IMR-90 (cell line): Measurements from ENCODE around the gene STAC. TPM values are rescaled to one million over a fixed set of nuclear protein-coding genes. Genes with fewer than 3 reads are reported as not detected.

Source experiments
- ATAC-seq: fragments of 200-7000 bp; cut with Tn5 transposase; 2 replicates; pipeline ENCODE4 v1.9.1; 2020; ENCODE audit warnings: low read depth, mild to moderate bottlenecking, moderate library complexity
- BruUV-seq: library from RNA; stranded (reverse); fragments of 400-500 nt; replicated peaks from 2 replicates; lab custom pipeline; 2021; lab: Mats Ljungman, UMichigan
- CTCF ChIA-PET: fragments of 300-600 bp; formaldehyde crosslinking; extraction: SDS; loops from one replicate; lab custom pipeline; 2021; ENCODE audit warnings: antibody characterized with exemption; lab: Yijun Ruan, JAX
- POLR2A ChIA-PET: fragments of 300-600 bp; sonication (Branson Sonifier 250); formaldehyde crosslinking; loops from one replicate; lab custom pipeline; 2022; ENCODE audit warnings: antibody characterized with exemption; ENCODE audit not compliant: unreplicated experiment; lab: Charles Lee
- DNase-seq: peaks from one replicate; pipeline ENCODE4 v3.0.0; 2013
- H2AFZ ChIP-seq: replicated peaks from 2 replicates; pipeline ENCODE3; 2013; ENCODE audit warnings: low read length, mild to moderate bottlenecking; ENCODE audit not compliant: poor library complexity
- H2AK5ac ChIP-seq: 2 replicates; pipeline ENCODE4 v1.6.1; 2013; ENCODE audit warnings: low read depth, low read length, inconsistent platforms
- H2AK9ac ChIP-seq: replicated peaks from 2 replicates; pipeline ENCODE3; 2013; ENCODE audit warnings: mild to moderate bottlenecking, low read depth, low read length, moderate library complexity; ENCODE audit not compliant: poor library complexity
- H2BK120ac ChIP-seq: 2 replicates; pipeline ENCODE4 v1.6.1; 2013; ENCODE audit warnings: low read depth, low read length, inconsistent platforms
- H2BK15ac ChIP-seq: 3 replicates; pipeline ENCODE4 v1.6.1; 2013; ENCODE audit warnings: low read depth, low read length, inconsistent platforms
- H2BK20ac ChIP-seq: 2 replicates; pipeline ENCODE4 v1.6.1; 2013; ENCODE audit warnings: low read depth, mild to moderate bottlenecking, inconsistent platforms, low read length, moderate library complexity
- H2BK5ac ChIP-seq: 2 replicates; pipeline ENCODE4 v1.6.1; 2013; ENCODE audit warnings: mild to moderate bottlenecking, low read depth, low read length, inconsistent platforms; ENCODE audit not compliant: poor library complexity, severe bottlenecking
- H3K14ac ChIP-seq: replicated peaks from 2 replicates; pipeline ENCODE4 v1.6.1; 2013; ENCODE audit warnings: low read depth, low read length, inconsistent platforms
- H3K18ac ChIP-seq: 2 replicates; pipeline ENCODE4 v1.6.1; 2013; ENCODE audit warnings: low read depth, low read length, control low read depth
- H3K23ac ChIP-seq: 2 replicates; pipeline ENCODE4 v1.6.1; 2013; ENCODE audit warnings: low read depth, low read length, inconsistent platforms
- H3K27ac ChIP-seq: 2 replicates; pipeline ENCODE4 v1.5.1; 2013; ENCODE audit warnings: mild to moderate bottlenecking, control low read depth, low read length; ENCODE audit not compliant: insufficient read depth
- H3K27me3 ChIP-seq: 2 replicates; pipeline ENCODE4 v1.6.1; 2013; ENCODE audit warnings: low read length; ENCODE audit not compliant: control insufficient read depth, insufficient read depth
- H3K36me3 ChIP-seq: 2 replicates; pipeline ENCODE4 v1.6.1; 2013; ENCODE audit warnings: low read length, mixed read lengths; ENCODE audit not compliant: control insufficient read depth, insufficient read depth
- H3K4ac ChIP-seq: 2 replicates; pipeline ENCODE4 v1.6.1; 2013; ENCODE audit warnings: low read depth, low read length, inconsistent platforms
- H3K4me1 ChIP-seq: 2 replicates; pipeline ENCODE4 v1.6.1; 2013; ENCODE audit warnings: low read length, mixed read lengths; ENCODE audit not compliant: control insufficient read depth, insufficient read depth
- H3K4me2 ChIP-seq: 2 replicates; pipeline ENCODE4 v1.6.1; 2013; ENCODE audit warnings: low read depth, mild to moderate bottlenecking, control low read depth, low read length, moderate library complexity
- H3K4me3 ChIP-seq: 2 replicates; pipeline ENCODE4 v1.5.1; 2013; ENCODE audit warnings: low read depth, mild to moderate bottlenecking, control low read depth, low read length, moderate library complexity; ENCODE audit not compliant: insufficient read depth
- H3K56ac ChIP-seq: 2 replicates; pipeline ENCODE4 v1.6.1; 2013; ENCODE audit warnings: low read length, inconsistent platforms; ENCODE audit not compliant: insufficient read depth; ENCODE audit errors: extremely low read depth
- H3K79me1 ChIP-seq, 2 experiments: 2 replicates each; pipeline ENCODE4 v1.6.1; 2013; ENCODE audit warnings: low read length in 2 of 2, inconsistent platforms in 1 of 2, low read depth in 1 of 2
- H3K9ac ChIP-seq: 2 replicates; pipeline ENCODE4 v1.6.1; 2013; ENCODE audit warnings: low read depth, low read length, control low read depth
- H3K9me1 ChIP-seq: 2 replicates; pipeline ENCODE4 v1.6.1; 2013; ENCODE audit warnings: low read length, inconsistent platforms; ENCODE audit not compliant: insufficient read depth
- H3K9me3 ChIP-seq: 2 replicates; pipeline ENCODE4 v1.6.1; 2013; ENCODE audit warnings: low read length; ENCODE audit not compliant: control insufficient read depth, insufficient read depth
- H4K20me1 ChIP-seq: 2 replicates; pipeline ENCODE4 v1.6.1; 2013; ENCODE audit warnings: low read length, inconsistent platforms; ENCODE audit not compliant: insufficient read depth
- H4K5ac ChIP-seq: 2 replicates; pipeline ENCODE4 v1.6.1; 2013; ENCODE audit warnings: mild to moderate bottlenecking, low read depth, low read length, control low read depth
- H4K8ac ChIP-seq, 2 experiments: 2 replicates each; pipeline ENCODE4 v1.6.1; 2013; ENCODE audit warnings: low read depth in 2 of 2, low read length in 2 of 2, control low read depth in 1 of 2, inconsistent platforms in 1 of 2
- H4K91ac ChIP-seq: 2 replicates; pipeline ENCODE4 v1.6.1; 2013; ENCODE audit warnings: low read depth, low read length, inconsistent platforms; ENCODE audit not compliant: insufficient read depth
- CEBPB ChIP-seq: IDR thresholded peaks from 2 replicates; pipeline ENCODE4 v1.6.1; 2012; ENCODE audit warnings: low read depth, low read length, improper control_type of control experiment
- ELK1 ChIP-seq: fragments of 150-350 bp; IDR thresholded peaks from 2 replicates; pipeline ENCODE4 v1.6.1; 2016; ENCODE audit warnings: low read depth, mild to moderate bottlenecking, low read length, moderate library complexity, borderline replicate concordance
- MXI1 ChIP-seq: IDR thresholded peaks from 2 replicates; pipeline ENCODE4 v1.6.1; 2012; ENCODE audit warnings: low read depth, mild to moderate bottlenecking, low read length, moderate library complexity, borderline replicate concordance
- NFE2L2 ChIP-seq: fragments of 150-350 bp; IDR thresholded peaks from 2 replicates; pipeline ENCODE4 v1.6.1; 2016; ENCODE audit warnings: low read depth, mild to moderate bottlenecking, low read length
- RCOR1 ChIP-seq: IDR thresholded peaks from 2 replicates; pipeline ENCODE4 v1.6.1; 2012; ENCODE audit warnings: mild to moderate bottlenecking, low read length, improper control_type of control experiment; ENCODE audit not compliant: insufficient replicate concordance
- RFX5 ChIP-seq: IDR thresholded peaks from 2 replicates; pipeline ENCODE4 v1.8.0; 2012; ENCODE audit warnings: low read depth, mild to moderate bottlenecking, low read length, moderate library complexity
- WGBS, 2 experiments: methylation state at CpG; one replicate each; pipeline versions ENCODE4 v1.1.5 to v1.1.7; 2013; ENCODE audit warnings: missing lambda C conversion rate in 2 of 2; ENCODE audit not compliant: insufficient read length in 1 of 2; ENCODE audit errors: extremely low coverage in 2 of 2; 5-methylcytosine and 5-hydroxymethylcytosine counted together
- dilution Hi-C: fragments of 300-500 bp; cut with HindIII; formaldehyde crosslinking; loops from one replicate; pipeline ENCODE4 v1.14.3; 2018; ENCODE audit warnings: low sequenced_read_pairs; ENCODE audit not compliant: unreplicated experiment
- in situ Hi-C: fragments of 300-500 bp; cut with MboI; formaldehyde crosslinking; loops from 3 replicates; pipeline ENCODE4 v1.14.3; 2019; ENCODE audit warnings: low sequenced_read_pairs, inconsistent platforms, mixed read lengths
- intact Hi-C: fragments of 100-400 bp; cut with micrococcal nuclease; formaldehyde crosslinking; loops from 2 replicates; pipeline ENCODE4 v1.10.0; 2022
- polyA plus RNA-seq, 3 experiments: library from polyadenylated mRNA; depleted of rRNA; stranded (reverse); fragments of >200 nt; gene quantifications; 2 replicates each; pipeline ENCODE4 v1.2.3, GENCODE V29; 2012; ENCODE audit warnings: low replicate concordance in 1 of 3
- total RNA-seq: library from RNA; depleted of rRNA; stranded (reverse); fragments of >200 nt; gene quantifications from 2 replicates; pipeline ENCODE4 v1.2.3, GENCODE V29; 2012
- TF ChIP-seq, protein P1 (sequence below): fragments of 150-350 bp; IDR thresholded peaks from 2 replicates; pipeline ENCODE4 v1.6.1; 2017; ENCODE audit warnings: mild to moderate bottlenecking, antibody characterized with exemption, low read length, low read depth

STAC gene
- total and polyA plus RNA-seq, 2 of the 4 experiments (the other 2 are of a cell fraction), result 0.19 to 0.36 TPM

DNA sequence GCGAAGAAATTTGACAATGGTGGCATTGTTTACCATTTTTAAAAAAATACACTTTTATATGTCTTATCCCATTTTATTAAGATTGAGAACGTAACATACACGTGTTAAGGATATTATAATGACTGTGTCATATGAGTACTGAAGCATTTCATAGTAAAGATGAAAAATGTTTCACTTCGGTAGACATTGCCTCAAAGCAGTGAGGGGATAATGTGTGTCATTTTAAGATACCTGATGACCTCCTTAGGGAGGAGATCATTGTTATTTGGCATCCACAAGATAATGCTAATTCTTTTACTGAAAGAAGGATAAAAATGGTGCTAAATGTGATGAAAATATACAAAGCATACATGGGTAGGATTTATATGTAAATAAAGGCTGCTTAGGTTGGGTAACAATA is 107.3 kb downstream of the STAC start:
- no CpG with 5 or more reads among the region's 4 CpGs for WGBS, 2 experiments
- Histone ChIP-seq H3K79me1 (no peaks in the 10 kb centered on the region), H3K23ac (no peak overlapping the region), H3K9me1 (no peaks in the 10 kb centered on the region), H4K8ac (no peak overlapping the region), H3K4me2 (no peak overlapping the region), H2AK5ac (no peak overlapping the region), H3K9me3 (no peaks in the 10 kb centered on the region), H3K9ac (no peak overlapping the region), H2BK5ac (no peak overlapping the region), H3K36me3 (no peaks in the 10 kb centered on the region), H2AK9ac (no peak overlapping the region), H3K4ac (no peak overlapping the region), H2BK120ac (no peak overlapping the region), H4K91ac (no peak overlapping the region), H2AFZ (no peak overlapping the region), H3K18ac (no peak overlapping the region), H2BK20ac (no peak overlapping the region), H3K14ac (no peak overlapping the region), H4K5ac (no peak overlapping the region), H2BK15ac (no peak overlapping the region), H3K4me1 (no peaks in the 10 kb centered on the region), H3K56ac (no peak overlapping the region), H3K27ac (no peak overlapping the region), H3K27me3 (no peaks in the 10 kb centered on the region), H3K4me3 (no peak overlapping the region), H4K20me1 (no peaks in the 10 kb centered on the region)
- no TSS peak for BruUV-seq
- DNase-seq (no peak), ATAC-seq (no peak)
- TF ChIP-seq RCOR1, result no peak
- no peak for TF ChIP-seq RFX5
- no peak for TF ChIP-seq MXI1
- no peak for TF ChIP-seq ELK1
- TF ChIP-seq CEBPB, result no peak
- TF ChIP-seq, protein P1, sequence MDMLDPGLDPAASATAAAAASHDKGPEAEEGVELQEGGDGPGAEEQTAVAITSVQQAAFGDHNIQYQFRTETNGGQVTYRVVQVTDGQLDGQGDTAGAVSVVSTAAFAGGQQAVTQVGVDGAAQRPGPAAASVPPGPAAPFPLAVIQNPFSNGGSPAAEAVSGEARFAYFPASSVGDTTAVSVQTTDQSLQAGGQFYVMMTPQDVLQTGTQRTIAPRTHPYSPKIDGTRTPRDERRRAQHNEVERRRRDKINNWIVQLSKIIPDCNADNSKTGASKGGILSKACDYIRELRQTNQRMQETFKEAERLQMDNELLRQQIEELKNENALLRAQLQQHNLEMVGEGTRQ, result no peak
- no peak for TF ChIP-seq NFE2L2
- in situ Hi-C loops (no loop called here), intact Hi-C loops (no loop called here), dilution Hi-C loops (no loop called here)
- ChIA-PET CTCF (no interaction called here), POLR2A (no interaction called here)
